Stimulated activated memory B cell treated with anti-CD40 and anti-IgM and Interleukin-4, amounts not matched to agents 10 μg/mL and 1 μg/mL and 100 μg/mL, for 72 hours (primary cell): ENCODE data around the gene AMOT.
A peak's percentile ranks its signal among the peaks of the same experiment; 100 is the strongest.

Experiments
- ATAC-seq: fragments of 150-1000 bp; cut with Tn5 transposase; 2 replicates; pipeline ENCODE4 v1.10.0; 2021
- H3K27ac Mint-ChIP-seq: one replicate; pipeline ENCODE4 v1.8.0; 2022; ENCODE audit warnings: mild to moderate bottlenecking, mixed read lengths
- H3K27me3 Mint-ChIP-seq: one replicate; pipeline ENCODE4 v1.8.0; 2022; ENCODE audit warnings: mixed read lengths
- H3K36me3 Mint-ChIP-seq: one replicate; pipeline ENCODE4 v1.8.0; 2022; ENCODE audit warnings: mixed read lengths
- H3K4me1 Mint-ChIP-seq: one replicate; pipeline ENCODE4 v1.8.0; 2022; ENCODE audit warnings: mixed read lengths
- H3K4me3 Mint-ChIP-seq: one replicate; pipeline ENCODE4 v1.8.0; 2022; ENCODE audit warnings: mild to moderate bottlenecking, moderate library complexity, mixed read lengths
- H3K9me3 Mint-ChIP-seq: one replicate; pipeline ENCODE4 v1.8.0; 2022; ENCODE audit warnings: mixed read lengths

The AMOT gene

GRCh38 chrX:112798736-112799135, 41.9 kb downstream of the AMOT start:
- no peak overlapping the region for H3K4me3 Mint-ChIP-seq
- H3K9me3 Mint-ChIP-seq, result no peaks in the 10 kb centered on the region
- no peak overlapping the region for H3K27ac Mint-ChIP-seq
- H3K4me1 Mint-ChIP-seq, result no peaks in the 10 kb centered on the region
- no peaks in the 10 kb centered on the region for H3K27me3 Mint-ChIP-seq
- H3K36me3 Mint-ChIP-seq, result peaks cover 52% of the 10 kb centered on the region
- ATAC-seq, result no peak

GRCh38 chrX:112789931-112790330, 50.7 kb downstream of the AMOT start:
- peaks cover 15% of the 10 kb centered on the region for H3K36me3 Mint-ChIP-seq
- peak; percentile 54 for ATAC-seq
- peaks cover 9% of the 10 kb centered on the region for H3K4me1 Mint-ChIP-seq
- H3K27me3 Mint-ChIP-seq, result no peaks in the 10 kb centered on the region
- no peak overlapping the region for H3K27ac Mint-ChIP-seq
- H3K4me3 Mint-ChIP-seq, result no peak overlapping the region
- H3K9me3 Mint-ChIP-seq, result no peaks in the 10 kb centered on the region

GRCh38 chrX:112786076-112786475, 54.6 kb downstream of the AMOT start:
- Mint-ChIP-seq H3K27me3 (no peaks in the 10 kb centered on the region), H3K9me3 (no peaks in the 10 kb centered on the region), H3K27ac (no peak overlapping the region), H3K4me3 (no peak overlapping the region), H3K36me3 (peaks cover 22% of the 10 kb centered on the region), H3K4me1 (peaks cover 9% of the 10 kb centered on the region)
- no peak for ATAC-seq

- H3K27me3 Mint-ChIP-seq, result no peaks in the 10 kb centered on the region
- peaks cover 27% of the 10 kb centered on the region for H3K36me3 Mint-ChIP-seq
- peaks cover 9% of the 10 kb centered on the region for H3K4me1 Mint-ChIP-seq
- ATAC-seq, result no peak
- no peak overlapping the region for H3K27ac Mint-ChIP-seq
- H3K4me3 Mint-ChIP-seq, result no peak overlapping the region
- no peaks in the 10 kb centered on the region for H3K9me3 Mint-ChIP-seq
Observed at GRCh38 chrX:112785344-112785743, 55.3 kb downstream of the AMOT start.

- Mint-ChIP-seq H3K36me3 (peaks cover 27% of the 10 kb centered on the region), H3K27ac (no peak overlapping the region), H3K4me3 (no peak overlapping the region), H3K9me3 (no peaks in the 10 kb centered on the region), H3K4me1 (peaks cover 9% of the 10 kb centered on the region), H3K27me3 (no peaks in the 10 kb centered on the region)
- no peak for ATAC-seq
Observed at GRCh38 chrX:112784692-112785091, 55.9 kb downstream of the AMOT start.

- no peaks in the 10 kb centered on the region for H3K27me3 Mint-ChIP-seq
- H3K4me3 Mint-ChIP-seq, result no peak overlapping the region
- H3K36me3 Mint-ChIP-seq, result peaks cover 39% of the 10 kb centered on the region
- ATAC-seq, result no peak
- no peaks in the 10 kb centered on the region for H3K9me3 Mint-ChIP-seq
- no peak overlapping the region for H3K27ac Mint-ChIP-seq
- no peaks in the 10 kb centered on the region for H3K4me1 Mint-ChIP-seq
Observed at GRCh38 chrX:112779139-112779538, 61.5 kb downstream of the AMOT start.

GRCh38 chrX:112774651-112775293, 65.9 kb downstream of the AMOT start:
- peaks cover 16% of the 10 kb centered on the region for H3K36me3 Mint-ChIP-seq
- no peaks in the 10 kb centered on the region for H3K27me3 Mint-ChIP-seq

GRCh38 chrX:112774142-112774541, 66.5 kb downstream of the AMOT start:
- H3K9me3 Mint-ChIP-seq, result no peaks in the 10 kb centered on the region
- no peaks in the 10 kb centered on the region for H3K4me1 Mint-ChIP-seq
- H3K36me3 Mint-ChIP-seq, result peaks cover 14% of the 10 kb centered on the region
- no peak for ATAC-seq
- no peak overlapping the region for H3K27ac Mint-ChIP-seq
- no peaks in the 10 kb centered on the region for H3K27me3 Mint-ChIP-seq
- no peak overlapping the region for H3K4me3 Mint-ChIP-seq

More at GRCh38 chrX:112774651-112775293, 65.9 kb downstream of the AMOT start:
- H3K27ac Mint-ChIP-seq, result no peak overlapping the region
- ATAC-seq, result no peak
- H3K4me3 Mint-ChIP-seq, result no peak overlapping the region
- H3K9me3 Mint-ChIP-seq, result no peaks in the 10 kb centered on the region
- H3K4me1 Mint-ChIP-seq, result no peaks in the 10 kb centered on the region

- H3K4me1 Mint-ChIP-seq, result peaks cover 9% of the 10 kb centered on the region
- no peak overlapping the region for H3K27ac Mint-ChIP-seq
- no peak overlapping the region for H3K4me3 Mint-ChIP-seq
- no peak for ATAC-seq
- H3K36me3 Mint-ChIP-seq, result no peaks in the 10 kb centered on the region
- H3K9me3 Mint-ChIP-seq, result no peaks in the 10 kb centered on the region
- no peaks in the 10 kb centered on the region for H3K27me3 Mint-ChIP-seq
Observed at GRCh38 chrX:112769034-112769433, 71.6 kb downstream of the AMOT start.

GRCh38 chrX:112768563-112768962, 72.1 kb downstream of the AMOT start:
- Mint-ChIP-seq H3K27ac (no peak overlapping the region), H3K4me1 (peaks cover 9% of the 10 kb centered on the region), H3K27me3 (no peaks in the 10 kb centered on the region), H3K9me3 (no peaks in the 10 kb centered on the region), H3K4me3 (no peak overlapping the region), H3K36me3 (no peaks in the 10 kb centered on the region)
- no peak for ATAC-seq

GRCh38 chrX:112766774-112767173, 73.9 kb downstream of the AMOT start:
- no peak for ATAC-seq
- Mint-ChIP-seq H3K9me3 (no peaks in the 10 kb centered on the region), H3K36me3 (no peaks in the 10 kb centered on the region), H3K27ac (peak overlapping the region; percentile 51), H3K4me1 (peaks cover 14% of the 10 kb centered on the region), H3K4me3 (no peak overlapping the region), H3K27me3 (no peaks in the 10 kb centered on the region)

- peaks cover 10% of the 10 kb centered on the region for H3K4me1 Mint-ChIP-seq
- no peaks in the 10 kb centered on the region for H3K9me3 Mint-ChIP-seq
- H3K36me3 Mint-ChIP-seq, result no peaks in the 10 kb centered on the region
- H3K4me3 Mint-ChIP-seq, result peak overlapping the region; percentile 17
- ATAC-seq, result peak; percentile 96
- no peaks in the 10 kb centered on the region for H3K27me3 Mint-ChIP-seq
- H3K27ac Mint-ChIP-seq, result peak overlapping the region; percentile 76
Observed at GRCh38 chrX:112761242-112762207, 79.1 kb downstream of the AMOT start.

- ATAC-seq, result peak; percentile 60
- H3K27me3 Mint-ChIP-seq, result no peaks in the 10 kb centered on the region
Observed at GRCh38 chrX:112760697-112761096, 79.9 kb downstream of the AMOT start.

GRCh38 chrX:112759966-112760365, 80.7 kb downstream of the AMOT start:
- no peak for ATAC-seq
- peaks cover 10% of the 10 kb centered on the region for H3K4me1 Mint-ChIP-seq
- no peak overlapping the region for H3K4me3 Mint-ChIP-seq
- no peak overlapping the region for H3K27ac Mint-ChIP-seq
- H3K36me3 Mint-ChIP-seq, result no peaks in the 10 kb centered on the region
- H3K27me3 Mint-ChIP-seq, result no peaks in the 10 kb centered on the region
- H3K9me3 Mint-ChIP-seq, result no peaks in the 10 kb centered on the region

More at GRCh38 chrX:112760697-112761096, 79.9 kb downstream of the AMOT start:
- Mint-ChIP-seq H3K9me3 (no peaks in the 10 kb centered on the region), H3K27ac (peak overlapping the region; percentile 76), H3K4me3 (no peak overlapping the region), H3K4me1 (peaks cover 10% of the 10 kb centered on the region), H3K36me3 (no peaks in the 10 kb centered on the region)

- ATAC-seq, result no peak
- no peak overlapping the region for H3K27ac Mint-ChIP-seq
- H3K4me3 Mint-ChIP-seq, result no peak overlapping the region
- no peaks in the 10 kb centered on the region for H3K27me3 Mint-ChIP-seq
- H3K9me3 Mint-ChIP-seq, result no peaks in the 10 kb centered on the region
- no peaks in the 10 kb centered on the region for H3K36me3 Mint-ChIP-seq
- peaks cover 10% of the 10 kb centered on the region for H3K4me1 Mint-ChIP-seq
Observed at GRCh38 chrX:112759512-112759911, 81.1 kb downstream of the AMOT start.

- Mint-ChIP-seq H3K27me3 (no peaks in the 10 kb centered on the region), H3K27ac (no peak overlapping the region), H3K4me1 (peaks cover 10% of the 10 kb centered on the region), H3K4me3 (no peak overlapping the region), H3K9me3 (no peaks in the 10 kb centered on the region), H3K36me3 (no peaks in the 10 kb centered on the region)
- ATAC-seq, result no peak
Observed at GRCh38 chrX:112757946-112758345, 82.7 kb downstream of the AMOT start.
